A673 (cell line): Measurements from ENCODE around the gene EVA1C. TPM values are rescaled to one million over a fixed set of nuclear protein-coding genes. Genes with fewer than 3 reads are reported as not detected.
A peak's percentile ranks its signal among the peaks of the same experiment; 100 is the strongest.

ENCODE experiments used
- BruUV-seq: library from RNA; stranded (reverse); fragments of 400-500 nt; replicated peaks from 2 replicates; lab custom pipeline; 2021; lab: Mats Ljungman, UMichigan
- CTCF ChIA-PET: fragments of 300-600 bp; sonication (Branson Sonifier 250); formaldehyde crosslinking; loops from one replicate; lab custom pipeline; 2022; ENCODE audit warnings: antibody characterized with exemption; lab: Charles Lee
- POLR2A ChIA-PET: fragments of 300-600 bp; sonication (Branson Sonifier 250); formaldehyde crosslinking; loops from one replicate; lab custom pipeline; 2022; ENCODE audit warnings: antibody characterized with exemption; ENCODE audit not compliant: low non-redundant PET; lab: Charles Lee
- DNase-seq: peaks from one replicate; pipeline ENCODE4 v3.0.0-alpha.2; 2015; ENCODE audit warnings: low spot score
- H3K27ac ChIP-seq: fragments of 200-600 bp; sonication (generic); 2 replicates; pipeline ENCODE4 v1.5.1; 2016; ENCODE audit warnings: mixed run types, low read depth, mild to moderate bottlenecking, mixed read lengths, antibody characterized with exemption, low read length; ENCODE audit not compliant: poor library complexity, severe bottlenecking
- H3K27me3 ChIP-seq: fragments of 200-600 bp; sonication (generic); replicated peaks from 2 replicates; pipeline ENCODE4 v1.6.1; 2017; ENCODE audit warnings: mixed run types, low read depth, mild to moderate bottlenecking, mixed read lengths, antibody characterized with exemption, low read length; ENCODE audit not compliant: insufficient read depth, poor library complexity
- H3K36me3 ChIP-seq: fragments of 200-600 bp; sonication (generic); 2 replicates; pipeline ENCODE4 v1.6.1; 2016; ENCODE audit warnings: mixed run types, mild to moderate bottlenecking, mixed read lengths, antibody characterized with exemption, low read length; ENCODE audit not compliant: insufficient read depth, poor library complexity, severe bottlenecking
- H3K4me1 ChIP-seq: fragments of 200-600 bp; sonication (generic); 2 replicates; pipeline ENCODE4 v1.6.1; 2017; ENCODE audit warnings: mixed run types, mild to moderate bottlenecking, mixed read lengths, antibody characterized with exemption, low read length; ENCODE audit not compliant: insufficient read depth, poor library complexity, severe bottlenecking
- H3K4me3 ChIP-seq: fragments of 200-600 bp; sonication (generic); 2 replicates; pipeline ENCODE4 v1.5.1; 2016; ENCODE audit warnings: low read depth, mixed run types, mild to moderate bottlenecking, mixed read lengths, low read length; ENCODE audit not compliant: poor library complexity, severe bottlenecking
- H3K9me3 ChIP-seq: fragments of 200-600 bp; sonication (generic); 2 replicates; pipeline ENCODE4 v1.6.1; 2016; ENCODE audit warnings: mixed run types, low read depth, mild to moderate bottlenecking, mixed read lengths, antibody characterized with exemption, low read length; ENCODE audit not compliant: poor library complexity, severe bottlenecking
- CTCF ChIP-seq: fragments of 300-800, 200-600 bp; sonication (generic); conservative IDR thresholded peaks from 2 replicates; pipeline ENCODE4 v1.5.1; 2017; ENCODE audit warnings: low read depth, mild to moderate bottlenecking, antibody characterized with exemption, low read length, moderate library complexity, mixed read lengths
- EZH2 ChIP-seq: fragments of 200-600 bp; sonication (generic); IDR thresholded peaks from 2 replicates; pipeline ENCODE4 v1.6.1; 2017; ENCODE audit warnings: borderline replicate concordance, low read depth, mild to moderate bottlenecking, mixed read lengths, antibody characterized with exemption, low read length; ENCODE audit not compliant: poor library complexity, severe bottlenecking
- intact Hi-C: fragments of 100-400 bp; cut with micrococcal nuclease; formaldehyde crosslinking; loops from one replicate; pipeline ENCODE4 v1.10.0; 2022; ENCODE audit not compliant: unreplicated experiment
- total RNA-seq: library from RNA; stranded (reverse); gene quantifications from 2 replicates; pipeline ENCODE4 v1.2.3, GENCODE V29; 2021

Gene EVA1C
- total RNA-seq, 1 experiment from 2014 or later = 7.2 TPM

DNA sequence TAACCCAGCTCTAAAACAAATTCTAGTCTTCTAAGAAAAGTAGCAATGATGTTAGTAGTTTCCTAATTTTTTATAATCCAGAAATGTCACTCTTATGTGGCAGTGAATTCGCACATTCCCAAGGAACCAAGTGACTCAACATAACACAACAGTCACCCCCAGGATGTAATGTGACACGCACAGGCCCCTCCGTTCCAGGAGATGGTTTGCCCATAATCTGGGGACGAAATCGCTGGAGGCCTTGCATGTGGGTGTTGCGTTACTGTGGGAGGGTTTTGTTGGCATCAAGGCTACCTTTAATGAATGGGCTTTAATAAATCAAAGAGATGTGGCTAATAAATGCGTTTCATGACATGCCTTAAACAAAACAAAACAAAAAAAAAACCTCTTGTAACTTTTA is 50.9 kb downstream of the EVA1C start:
- no peaks in the 10 kb centered on the region for H3K27me3 ChIP-seq
- ChIA-PET POLR2A (interaction anchor here (0.7 kb wide), 1 partner anchor 58 kb away, joined by 3 read pairs; no protein-coding TSS in a partner anchor), CTCF (interaction anchor here (0.7 kb wide), 1 partner anchor 330 kb away, joined by 4 read pairs; no protein-coding TSS in a partner anchor)
- H3K9me3 ChIP-seq = no peaks in the 10 kb centered on the region
- peak; percentile 77 for DNase-seq
- no peak for TF ChIP-seq EZH2
- no peak for TF ChIP-seq CTCF
- H3K4me3 ChIP-seq = no peak overlapping the region
- intact Hi-C loops = no loop called here
- peak overlapping the region; percentile 84 for H3K27ac ChIP-seq
- no TSS peak for BruUV-seq
- no peaks in the 10 kb centered on the region for H3K36me3 ChIP-seq
- peaks cover 15% of the 10 kb centered on the region for H3K4me1 ChIP-seq

DNA sequence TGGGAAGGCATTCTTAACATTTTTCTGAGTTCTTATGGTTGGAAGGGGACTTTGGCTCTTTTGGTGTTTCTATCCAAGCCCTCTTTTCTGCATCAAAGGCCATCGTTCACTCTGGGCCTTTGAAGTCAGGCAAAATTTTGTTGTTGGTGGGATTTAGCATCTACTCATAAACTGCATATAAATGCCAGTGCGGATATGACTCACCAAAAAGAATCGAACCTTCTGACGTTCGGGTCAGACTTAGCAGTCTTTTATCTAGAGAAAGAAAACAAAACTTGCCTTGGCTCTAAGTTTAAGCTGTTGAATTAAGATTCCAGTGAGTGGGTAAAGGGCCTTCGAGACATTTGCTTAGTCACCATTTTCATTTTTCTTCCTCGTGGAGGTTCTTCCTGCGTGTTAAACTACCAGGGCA is 51.4 kb downstream of the EVA1C start:
- TF ChIP-seq EZH2 = no peak
- POLR2A ChIA-PET = interaction anchor here (0.6 to 0.7 kb wide), 2 partner anchors 57 to 62 kb away, joined by 3 to 5 read pairs; no protein-coding TSS in a partner anchor
- Histone ChIP-seq H3K27ac (peak overlapping the region; percentile 84), H3K4me3 (no peak overlapping the region), H3K4me1 (peaks cover 20% of the 10 kb centered on the region), H3K36me3 (no peaks in the 10 kb centered on the region), H3K9me3 (no peaks in the 10 kb centered on the region), H3K27me3 (no peaks in the 10 kb centered on the region)
- no TSS peak for BruUV-seq
- peak; percentile 81 for DNase-seq
- intact Hi-C loops = no loop called here
- CTCF ChIA-PET = interaction anchor here (0.7 kb wide), 1 partner anchor 330 kb away, joined by 4 read pairs; no protein-coding TSS in a partner anchor

- no peak overlapping the region for H3K4me3 ChIP-seq
- BruUV-seq = no TSS peak
- H3K9me3 ChIP-seq = no peaks in the 10 kb centered on the region
- H3K27me3 ChIP-seq = no peaks in the 10 kb centered on the region
- intact Hi-C loops = no loop called here
- no peaks in the 10 kb centered on the region for H3K36me3 ChIP-seq
- ChIA-PET POLR2A (no interaction called here), CTCF (no interaction called here)
- peaks cover 27% of the 10 kb centered on the region for H3K4me1 ChIP-seq
- DNase-seq = no peak
- no peak overlapping the region for H3K27ac ChIP-seq
- TF ChIP-seq EZH2 (no peak), CTCF (no peak)
Measured at GRCh38 chr21:32467291-32467690, 54.8 kb downstream of the EVA1C start.

DNA sequence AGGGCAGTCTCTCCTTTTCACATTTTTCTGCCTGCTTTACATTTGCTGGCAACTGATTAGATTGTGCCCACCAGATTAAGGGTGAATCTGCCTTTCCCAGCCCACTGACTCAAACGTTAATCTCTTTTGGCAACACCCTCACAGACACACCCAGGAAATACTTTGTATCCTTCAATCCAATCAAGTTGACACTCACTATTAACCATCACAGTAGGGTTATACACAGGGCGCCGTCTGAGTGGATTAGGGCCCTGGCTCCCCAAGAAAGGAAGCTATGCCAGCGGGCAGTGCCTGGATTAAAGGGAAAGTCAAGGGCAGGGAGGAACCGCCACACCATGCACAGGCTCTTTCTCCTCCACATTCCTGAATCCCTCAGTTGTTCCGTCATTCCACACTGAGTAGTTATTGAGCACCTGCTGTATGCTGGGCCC is 56.2 kb downstream of the EVA1C start:
- Histone ChIP-seq H3K36me3 (no peaks in the 10 kb centered on the region), H3K27ac (no peak overlapping the region), H3K4me1 (peaks cover 22% of the 10 kb centered on the region), H3K9me3 (no peaks in the 10 kb centered on the region), H3K27me3 (no peaks in the 10 kb centered on the region), H3K4me3 (no peak overlapping the region)
- CTCF ChIA-PET = interaction anchor here (0.6 kb wide), 1 partner anchor 67 kb away, joined by 3 read pairs; no protein-coding TSS in a partner anchor
- peak; percentile 89 for DNase-seq
- intact Hi-C loops = no loop called here
- POLR2A ChIA-PET = no interaction called here
- TF ChIP-seq EZH2 = no peak
- no peak for TF ChIP-seq CTCF
- BruUV-seq = no TSS peak
